Endothelial cell of hepatic sinusoid (primary cell): ENCODE measurements around the gene MTMR3.

Experiments used
- in situ Hi-C: cut with HindIII; loops from 2 replicates; pipeline ENCODE4 v1.10.0; 2017; ENCODE audit warnings: low sequenced_read_pairs

The MTMR3 gene

DNA sequence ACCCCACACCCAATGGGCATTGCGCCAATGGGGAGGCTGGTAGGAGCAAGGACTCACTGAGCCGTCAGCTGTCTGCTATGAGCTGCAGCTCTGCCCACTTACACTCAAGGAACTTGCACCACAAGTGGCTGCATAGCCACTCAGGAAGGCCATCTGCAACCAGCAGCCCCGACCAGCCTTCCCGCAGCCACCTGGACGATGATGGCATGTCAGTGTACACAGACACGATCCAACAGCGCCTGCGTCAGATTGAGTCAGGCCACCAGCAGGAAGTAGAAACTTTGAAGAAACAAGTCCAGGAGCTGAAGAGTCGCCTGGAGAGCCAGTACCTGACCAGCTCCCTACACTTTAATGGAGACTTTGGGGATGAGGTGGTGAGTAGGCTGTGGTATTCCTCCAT is 137.5 kb downstream of the MTMR3 start:
- in situ Hi-C loops = no loop called here

DNA sequence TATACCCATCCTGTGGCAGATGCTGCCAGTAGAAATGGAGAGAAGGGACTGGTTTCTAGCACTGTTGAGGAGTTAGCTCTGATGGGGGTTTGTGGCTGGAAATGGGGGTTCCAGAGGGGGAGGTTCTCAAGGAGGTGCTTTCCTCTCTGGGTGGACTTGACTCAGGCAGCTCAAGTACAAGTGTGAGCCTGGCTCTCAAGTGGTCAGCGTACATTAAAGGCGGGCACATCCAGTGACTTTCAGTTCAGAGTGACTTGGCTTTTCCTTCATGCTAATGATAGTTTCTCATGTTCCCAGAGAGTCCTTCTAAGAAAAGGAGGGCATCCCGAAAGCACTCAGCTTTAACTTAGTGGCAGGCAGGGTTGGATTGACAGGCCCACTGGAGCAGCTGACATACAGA is 138.4 kb downstream of the MTMR3 start:
- in situ Hi-C loops = no loop called here

DNA sequence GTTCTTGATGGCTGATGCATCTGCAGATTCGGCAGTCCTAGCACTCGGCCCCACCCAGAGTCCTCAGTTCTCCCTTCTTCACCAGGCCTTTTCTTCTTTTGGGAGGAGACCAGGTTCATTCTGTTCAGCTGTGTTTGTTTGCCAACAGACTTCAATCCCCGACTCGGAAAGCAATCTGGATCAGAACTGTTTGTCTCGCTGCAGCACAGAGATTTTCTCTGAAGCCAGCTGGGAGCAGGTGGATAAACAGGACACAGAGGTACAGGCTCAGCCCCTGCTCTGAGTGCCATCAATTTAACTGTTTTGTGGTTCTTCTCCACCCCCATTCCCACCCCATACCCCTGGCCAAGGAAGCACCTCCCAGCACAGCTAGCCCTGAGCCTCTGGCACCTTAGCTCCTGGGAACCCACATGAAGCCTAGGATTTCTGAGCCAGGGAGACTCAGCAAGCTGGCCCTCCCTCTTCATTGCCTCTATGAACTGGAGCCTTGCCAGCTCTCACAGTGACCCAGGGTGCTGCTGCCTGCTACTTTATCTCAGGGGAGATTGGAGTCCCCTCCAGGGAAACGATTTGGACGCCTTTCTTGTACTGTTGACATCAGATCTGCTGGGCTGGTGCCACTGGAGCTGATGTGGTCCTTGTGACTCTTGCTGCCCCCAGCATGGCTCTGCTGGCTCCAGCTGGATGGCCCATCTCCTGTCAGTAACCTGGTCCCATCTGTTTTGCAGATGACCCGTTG is 139.1 kb downstream of the MTMR3 start:
- in situ Hi-C loops = no loop called here

DNA sequence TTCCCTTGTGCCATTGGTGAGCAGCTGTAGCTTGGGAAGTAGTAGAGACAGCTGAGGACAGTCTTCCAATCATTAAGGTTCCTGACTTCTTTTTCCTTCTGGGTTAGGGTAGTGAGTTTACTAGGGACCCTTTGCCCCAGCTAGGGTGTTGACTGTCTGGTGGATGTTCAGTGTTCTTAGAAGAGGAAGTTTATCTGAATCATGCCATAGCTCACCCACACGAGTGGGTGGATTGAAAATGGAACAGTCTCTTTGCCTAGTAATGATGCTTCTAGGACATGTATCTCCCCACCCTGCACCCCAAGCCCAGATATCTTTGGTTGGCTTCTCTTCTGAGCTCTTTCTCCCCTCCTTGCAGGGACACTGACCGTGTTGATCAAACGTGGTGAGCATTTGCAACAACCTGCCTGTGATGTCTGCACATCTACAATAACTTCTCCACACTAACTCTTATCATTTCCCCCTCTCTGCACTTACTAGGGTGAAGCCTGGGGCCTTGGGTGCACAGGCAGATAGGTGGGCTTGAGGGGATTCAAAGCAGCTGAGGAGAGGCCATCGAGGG is 140.2 kb downstream of the MTMR3 start:
- in situ Hi-C loops = no loop called here

DNA sequence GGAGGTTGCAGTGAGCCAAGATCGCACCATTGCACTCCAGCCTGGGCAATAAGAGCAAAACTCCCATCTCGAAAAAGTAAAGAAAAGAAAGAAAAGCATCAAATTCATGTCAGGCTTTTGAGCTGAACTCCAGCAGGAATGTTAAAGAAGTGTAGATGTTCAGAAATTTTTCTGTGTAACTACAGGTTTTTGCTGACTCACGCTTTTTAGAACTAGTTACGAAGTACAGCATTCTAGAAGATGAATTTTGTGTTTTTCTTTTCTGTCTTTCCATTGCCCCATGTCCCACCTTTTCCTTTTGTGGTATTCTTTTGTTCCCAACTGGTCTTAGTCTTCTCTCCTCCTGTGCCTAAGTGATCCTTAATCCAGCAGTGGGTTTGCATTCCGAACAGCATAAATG is 141.3 kb downstream of the MTMR3 start:
- in situ Hi-C loops = no loop called here

DNA sequence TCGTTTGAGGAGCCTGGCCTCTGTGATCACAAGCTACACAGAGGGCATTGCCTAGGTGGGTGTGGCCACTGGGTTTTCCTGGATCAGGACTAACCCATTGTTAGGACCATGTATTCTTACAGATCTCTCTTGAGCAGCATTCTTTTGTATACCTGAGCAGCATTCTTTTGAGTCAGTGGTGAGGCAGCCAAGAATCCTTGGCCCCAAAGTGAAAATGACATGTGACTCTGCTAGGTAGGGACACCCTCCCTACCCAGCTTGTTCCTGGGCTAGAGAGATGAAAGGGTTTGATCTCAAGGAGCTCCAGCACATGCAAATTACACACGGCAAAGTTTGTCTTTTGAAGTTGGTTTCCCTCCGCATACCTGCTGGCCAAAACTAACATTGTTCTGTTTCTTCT is 142.2 kb downstream of the MTMR3 start:
- in situ Hi-C loops = loop anchor here (25.0 kb wide), 1 partner anchor 338 kb away; no protein-coding TSS in a partner anchor

DNA sequence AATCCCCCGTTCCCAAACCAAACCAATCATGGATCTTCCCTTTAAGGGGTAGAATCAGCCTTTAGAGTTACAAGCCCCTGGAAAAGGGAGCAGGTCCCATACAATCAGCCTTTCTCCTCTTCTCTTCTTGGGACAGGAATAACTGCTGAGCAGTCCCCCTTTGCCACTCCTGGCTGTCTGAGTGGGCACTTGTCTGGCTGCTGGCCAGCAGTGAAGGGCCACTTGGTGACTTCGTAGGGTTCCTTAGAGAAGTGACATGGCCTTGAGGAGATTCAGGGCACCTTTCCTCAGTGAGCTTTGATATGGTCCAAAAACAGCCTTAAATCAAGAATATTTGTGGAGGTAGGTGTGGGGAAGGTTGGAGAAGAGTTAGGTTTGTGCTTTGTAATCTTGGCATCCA is 143.8 kb downstream of the MTMR3 start:
- in situ Hi-C loops = loop anchor here (25.0 kb wide), 1 partner anchor 339 kb away; no protein-coding TSS in a partner anchor

DNA sequence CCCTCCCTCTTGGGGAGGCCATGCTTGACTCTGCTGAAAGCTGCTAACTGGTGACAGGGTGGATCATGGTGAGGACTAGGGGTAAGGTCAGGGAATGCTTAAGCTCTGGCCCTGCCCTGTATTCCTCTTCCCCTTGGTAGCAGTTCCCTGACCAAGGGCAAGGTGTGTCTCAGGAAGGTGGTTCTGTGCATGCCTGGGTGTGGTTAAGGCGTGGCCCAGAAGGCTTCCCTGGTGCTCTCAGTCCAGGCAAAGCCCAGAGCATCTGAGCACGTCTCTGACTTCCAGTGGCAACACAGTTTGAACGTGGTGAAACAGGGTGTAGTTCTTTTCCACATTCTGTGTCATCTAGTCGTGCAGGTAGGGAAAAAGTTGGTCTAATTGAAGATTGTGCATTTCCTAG is 144.2 kb downstream of the MTMR3 start:
- in situ Hi-C loops = loop anchor here (25.0 kb wide), 1 partner anchor 340 kb away; no protein-coding TSS in a partner anchor

DNA sequence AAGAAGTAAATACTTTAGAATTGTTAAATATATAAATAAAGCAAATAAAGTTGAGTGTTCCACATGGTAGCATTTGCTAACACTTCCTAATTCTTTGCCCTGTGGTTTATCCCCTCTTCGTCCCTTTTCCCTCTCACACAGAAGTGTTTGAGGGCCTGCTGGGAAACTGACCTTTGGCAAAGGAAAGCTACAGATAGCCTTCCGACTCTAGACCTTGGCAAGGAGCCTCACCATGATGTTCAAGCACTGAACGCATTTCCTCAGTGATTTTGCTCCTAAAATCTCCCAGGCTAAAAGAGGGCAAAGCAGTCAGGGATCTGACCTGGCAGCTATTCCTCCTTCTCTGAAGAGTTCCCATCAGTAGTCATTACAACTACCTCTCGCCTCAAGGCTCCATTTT is 144.8 kb downstream of the MTMR3 start:
- in situ Hi-C loops = loop anchor here (25.0 kb wide), 1 partner anchor 340 kb away; no protein-coding TSS in a partner anchor

DNA sequence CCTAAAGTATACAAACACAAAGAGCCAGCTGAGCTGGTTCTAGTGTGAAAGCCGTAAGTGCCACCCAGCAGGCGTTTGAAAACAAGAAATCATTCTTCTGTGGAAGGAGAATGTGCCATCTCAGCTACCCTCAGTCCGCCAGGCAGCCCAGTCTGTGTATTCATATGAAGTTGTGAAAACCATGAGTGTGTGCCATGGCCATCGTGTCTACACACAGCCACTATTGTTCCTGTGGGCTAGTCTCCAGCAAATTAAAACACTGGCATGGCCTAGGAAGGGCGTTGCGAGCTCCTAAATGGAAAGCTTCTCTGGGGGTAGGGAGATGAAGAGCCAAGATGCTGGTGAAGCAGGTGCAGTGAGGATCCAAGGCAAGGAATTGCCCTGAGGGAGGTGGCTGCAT is 145.8 kb downstream of the MTMR3 start:
- in situ Hi-C loops = loop anchor here (25.0 kb wide), 1 partner anchor 341 kb away; no protein-coding TSS in a partner anchor

DNA sequence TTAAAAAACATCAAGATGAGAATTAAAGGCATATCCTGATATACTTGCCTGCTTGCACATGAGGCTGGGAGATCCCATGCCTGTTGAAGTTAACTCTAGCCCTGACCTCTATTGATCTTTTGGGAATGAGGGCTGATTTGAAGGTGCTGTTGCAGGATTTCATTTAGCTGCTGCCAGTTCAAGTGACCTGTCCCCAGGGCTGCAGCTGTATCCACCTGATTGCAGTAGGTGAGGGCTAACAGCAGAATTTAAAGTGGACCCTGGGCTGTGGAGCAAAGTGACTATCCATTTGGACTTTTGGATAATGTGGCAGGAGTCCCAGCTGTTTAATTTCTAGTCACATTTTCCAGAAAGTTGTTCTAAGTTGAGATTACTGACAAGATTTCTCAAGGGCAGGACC is 146.5 kb downstream of the MTMR3 start:
- in situ Hi-C loops = loop anchor here (25.0 kb wide), 1 partner anchor 342 kb away; no protein-coding TSS in a partner anchor

DNA sequence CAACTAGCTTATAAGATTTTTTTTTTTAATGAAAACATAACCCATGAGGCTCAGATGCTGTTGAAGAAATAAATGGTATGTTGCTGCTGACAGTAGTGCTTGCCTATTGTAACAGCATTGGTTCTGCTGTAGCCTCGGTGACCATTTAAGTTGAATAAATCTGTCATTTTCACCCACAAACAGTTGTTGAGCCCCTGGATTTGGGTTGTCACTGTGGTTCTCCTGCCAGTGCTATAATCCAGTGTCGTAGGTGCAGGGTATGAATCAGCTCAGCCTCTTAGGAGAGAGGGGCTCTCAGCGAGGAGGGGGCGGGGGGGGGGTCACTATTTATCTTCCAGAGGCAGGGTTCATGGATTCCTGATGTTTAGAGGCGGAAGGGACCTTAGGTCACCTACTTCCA is 147.4 kb downstream of the MTMR3 start:
- in situ Hi-C loops = loop anchor here (25.0 kb wide), 1 partner anchor 343 kb away; no protein-coding TSS in a partner anchor

DNA sequence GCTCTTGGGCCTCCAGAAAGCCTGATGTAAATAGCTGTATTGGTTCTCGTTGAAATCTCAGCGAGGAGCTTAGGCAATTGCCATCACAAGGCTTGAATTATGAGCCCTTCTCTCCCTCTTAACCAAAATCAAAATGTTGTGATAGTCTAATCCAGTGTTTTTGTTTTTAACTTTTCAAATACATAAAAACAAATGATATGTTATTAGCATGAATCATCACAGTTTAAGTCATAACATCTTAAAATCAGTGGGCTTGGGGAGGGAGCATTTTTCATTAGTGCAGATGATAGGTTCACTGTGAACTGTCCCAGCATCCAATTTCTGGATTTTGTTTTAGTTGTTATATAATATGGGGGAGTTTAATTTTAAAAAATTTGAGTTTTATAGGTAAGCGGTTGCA is 148.4 kb downstream of the MTMR3 start:
- in situ Hi-C loops = loop anchor here (25.0 kb wide), 1 partner anchor 344 kb away; no protein-coding TSS in a partner anchor

DNA sequence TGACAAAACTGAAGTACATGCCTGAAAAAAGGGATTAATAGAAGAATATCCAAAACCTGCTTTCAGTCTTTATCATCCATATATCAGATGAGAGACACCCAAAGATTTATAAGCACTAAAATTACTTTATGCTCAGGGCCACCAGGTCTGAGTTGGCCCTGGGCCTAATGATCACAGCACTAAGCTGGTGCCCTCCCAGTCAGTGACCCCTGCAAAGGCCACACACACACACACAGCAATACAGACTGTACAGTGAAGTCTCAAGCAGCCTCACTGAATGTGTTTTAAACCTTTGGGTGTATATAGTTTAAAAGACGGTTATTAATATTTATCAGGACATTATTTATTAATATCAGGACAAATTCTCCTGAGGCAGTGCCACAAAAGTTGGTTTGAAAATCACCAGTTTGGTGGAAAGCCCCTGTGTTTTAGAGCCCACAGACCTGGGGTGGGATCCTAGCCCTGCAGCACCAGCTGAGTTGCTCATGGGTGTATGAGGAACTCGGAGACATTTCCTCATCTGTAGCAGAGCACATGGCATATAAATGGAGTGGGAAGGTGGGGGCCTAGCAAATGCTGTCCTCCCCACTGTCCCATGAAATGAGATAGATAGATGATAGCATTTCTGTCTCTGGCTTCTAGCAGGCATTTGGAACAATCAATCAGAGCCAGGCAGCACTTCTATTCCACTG is 148.9 kb downstream of the MTMR3 start:
- in situ Hi-C loops = loop anchor here (25.0 kb wide), 1 partner anchor 345 kb away; no protein-coding TSS in a partner anchor

DNA sequence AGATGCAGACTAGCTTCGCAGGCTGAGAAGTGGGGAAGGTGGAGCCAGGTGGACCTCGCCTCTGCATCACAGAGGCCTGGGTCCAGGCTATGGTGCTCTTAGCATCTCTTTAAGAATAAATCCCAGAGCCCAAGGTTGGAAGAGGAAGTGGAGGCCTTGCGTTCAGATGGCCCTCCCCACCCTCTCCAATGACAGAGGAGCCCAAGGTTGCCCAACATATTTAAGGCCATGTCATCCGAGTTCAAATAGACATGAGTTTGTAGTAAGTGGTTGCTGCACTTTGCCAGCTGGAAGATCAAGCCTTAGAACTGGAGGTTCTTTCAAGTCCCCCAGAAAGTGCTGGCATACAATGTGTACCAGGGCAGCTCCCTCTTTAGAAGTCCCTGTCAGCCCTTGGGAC is 150.2 kb downstream of the MTMR3 start:
- in situ Hi-C loops = loop anchor here (25.0 kb wide), 1 partner anchor 346 kb away; no protein-coding TSS in a partner anchor

DNA sequence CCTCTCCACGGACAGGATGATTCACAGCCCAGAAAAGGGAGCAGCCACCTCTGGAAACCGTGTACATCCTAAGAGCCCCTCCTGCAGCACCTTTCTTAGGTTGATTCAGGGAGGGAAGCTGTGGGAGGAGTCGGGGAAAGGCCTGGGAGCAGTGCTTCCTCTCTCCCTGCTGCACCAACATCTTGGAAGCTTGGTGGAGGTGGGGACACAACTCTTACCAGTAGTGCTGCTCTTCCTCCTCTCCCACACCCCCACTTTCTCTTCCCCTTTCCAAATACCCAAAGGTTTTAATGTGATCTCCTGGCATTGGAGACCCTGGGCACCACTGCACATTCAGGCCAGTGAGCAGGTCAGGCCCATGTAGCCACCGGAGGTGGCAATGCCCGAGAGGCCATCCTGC is 150.9 kb downstream of the MTMR3 start:
- in situ Hi-C loops = loop anchor here (25.0 kb wide), 1 partner anchor 347 kb away; no protein-coding TSS in a partner anchor

DNA sequence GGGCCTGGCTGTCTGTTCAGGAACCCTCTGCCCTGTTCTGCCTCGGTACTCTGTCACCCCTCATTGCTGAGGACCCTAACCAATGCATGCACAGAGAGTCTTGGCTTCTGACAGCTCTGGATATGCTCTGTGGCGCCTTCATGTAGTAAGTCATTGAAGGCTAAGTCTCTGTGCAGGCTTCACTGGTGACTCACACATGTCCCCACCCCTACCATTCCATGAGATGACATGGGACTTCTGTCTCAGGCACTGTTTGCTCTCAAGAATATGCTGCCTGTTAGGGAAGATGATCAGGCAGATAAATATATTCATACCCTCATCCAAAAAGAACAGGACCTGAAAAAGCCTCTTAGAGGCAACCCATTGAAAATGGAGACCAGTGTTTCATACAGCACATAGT is 153.7 kb downstream of the MTMR3 start:
- in situ Hi-C loops = loop anchor here (25.0 kb wide), 1 partner anchor 349 kb away; no protein-coding TSS in a partner anchor

DNA sequence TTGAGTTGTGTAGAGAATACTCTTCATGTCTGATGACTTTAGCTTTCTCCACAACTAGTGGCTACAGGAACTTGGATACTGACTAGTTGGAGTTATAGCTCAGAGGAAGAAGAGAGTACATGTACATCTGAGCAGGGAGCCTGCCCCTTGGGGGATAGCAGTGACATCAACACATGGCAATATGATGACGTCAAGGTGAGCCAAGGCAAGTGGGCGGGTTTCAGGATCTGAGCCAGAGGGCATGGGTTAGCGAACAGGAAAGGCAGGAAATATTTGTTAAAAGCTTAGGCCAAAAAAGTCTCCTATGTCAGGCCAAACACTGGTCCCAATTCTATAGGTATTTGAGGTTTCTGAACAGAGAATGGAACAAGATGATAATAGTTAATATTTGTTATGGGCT is 155.2 kb downstream of the MTMR3 start:
- in situ Hi-C loops = loop anchor here (25.0 kb wide), 1 partner anchor 351 kb away; no protein-coding TSS in a partner anchor

DNA sequence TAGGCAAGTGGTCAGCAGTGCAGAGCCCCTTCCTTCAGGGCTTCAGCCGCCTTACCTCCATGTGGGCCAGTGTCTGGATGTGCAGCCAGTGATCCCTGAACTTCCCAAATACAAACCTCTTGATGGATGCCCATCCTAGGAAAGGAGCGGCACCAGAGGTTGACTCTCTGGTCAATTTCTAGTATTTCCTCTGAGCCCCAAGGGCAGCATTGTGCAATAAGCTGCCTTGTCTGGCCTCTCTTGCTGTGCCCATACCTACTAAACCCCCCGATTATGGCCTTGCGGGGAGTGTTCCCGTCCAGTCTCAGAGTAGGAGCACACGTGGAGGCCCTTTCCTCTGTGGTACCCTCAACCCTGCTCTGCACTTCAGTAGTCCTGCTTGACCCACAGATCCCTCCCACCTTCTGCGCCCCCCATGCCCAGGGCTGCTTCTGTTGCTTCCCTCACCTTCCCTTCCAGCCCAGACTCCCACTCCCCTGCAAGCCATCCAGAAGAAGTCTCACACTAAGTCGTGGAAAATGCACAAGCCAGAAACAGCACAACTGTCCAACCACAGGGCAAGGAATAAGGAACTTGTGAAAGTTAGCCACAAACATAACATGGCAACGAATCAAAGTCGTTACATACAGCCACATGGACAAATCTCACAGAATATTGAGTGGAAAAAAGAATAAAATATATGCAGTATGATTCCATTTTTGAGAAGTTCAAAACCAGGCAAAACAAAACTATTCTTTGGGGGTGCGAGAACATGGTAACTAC is 157.7 kb downstream of the MTMR3 start:
- in situ Hi-C loops = loop anchor here (25.0 kb wide), 1 partner anchor 353 kb away; no protein-coding TSS in a partner anchor

DNA sequence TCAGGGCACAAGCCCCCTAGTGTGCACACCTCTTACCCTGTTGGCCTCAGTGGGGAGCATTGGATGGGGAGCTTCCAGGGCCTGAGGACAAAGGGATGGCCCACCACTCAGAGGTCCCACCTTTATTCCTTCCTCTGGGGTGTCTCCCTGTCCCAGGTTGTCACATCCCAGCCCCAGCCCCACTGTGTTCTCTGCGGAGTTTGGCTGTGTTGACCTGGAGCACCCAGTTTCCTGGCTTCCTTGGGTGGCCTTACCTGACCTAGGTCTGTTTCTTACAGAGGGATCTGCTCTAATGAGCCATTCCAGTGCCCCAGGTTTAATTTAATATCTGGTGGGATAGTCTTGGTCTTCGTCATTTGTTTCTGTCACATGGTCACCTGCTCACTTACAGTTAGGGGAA is 158.5 kb downstream of the MTMR3 start:
- in situ Hi-C loops = loop anchor here (25.0 kb wide), 1 partner anchor 354 kb away; no protein-coding TSS in a partner anchor
